HG03558 (cell line): ENCODE measurements around the gene ANKDD1B.
A peak's percentile ranks its signal among the peaks of the same experiment; 100 is the strongest.
"Not testable (repeated sequence)": the region's sequence is repeated elsewhere in the genome, so short reads cannot be mapped to it uniquely, and the experiment has no call there.

Source experiments
- ATAC-seq: cut with Tn5 transposase; IDR thresholded peaks from one replicate; pipeline ENCODE4 v1.9.1; 2021; ENCODE audit warnings: moderate number of reproducible peaks; ENCODE audit not compliant: unreplicated experiment; ENCODE audit errors: extremely low read depth

ANKDD1B gene

GRCh38 chr5:75690669-75691068 is 79.4 kb downstream of the ANKDD1B start:
- no peak for ATAC-seq

- no peak for ATAC-seq
These were observed 83.5 kb downstream of the ANKDD1B start for GRCh38 chr5:75694781-75695180.

- ATAC-seq: not testable (repeated sequence)
These were observed 84.5 kb downstream of the ANKDD1B start for GRCh38 chr5:75695472-75696351.

GRCh38 chr5:75701856-75702255 is 90.6 kb downstream of the ANKDD1B start:
- ATAC-seq: no peak

GRCh38 chr5:75706016-75706415 is 94.8 kb downstream of the ANKDD1B start:
- ATAC-seq: no peak

- no peak for ATAC-seq
These were observed 95.5 kb downstream of the ANKDD1B start for GRCh38 chr5:75706775-75707174.

- no peak for ATAC-seq
These were observed 96.8 kb downstream of the ANKDD1B start for GRCh38 chr5:75707911-75708509.

- ATAC-seq: no peak
These were observed 99.4 kb downstream of the ANKDD1B start for GRCh38 chr5:75710637-75711036.

GRCh38 chr5:75711151-75711550 is 99.9 kb downstream of the ANKDD1B start:
- ATAC-seq: no peak

- no peak for ATAC-seq
These were observed 100.8 kb downstream of the ANKDD1B start for GRCh38 chr5:75712091-75712490.

- ATAC-seq: no peak
These were observed 105.4 kb downstream of the ANKDD1B start for GRCh38 chr5:75716715-75717081.

GRCh38 chr5:75717082-75717922 is 106.0 kb downstream of the ANKDD1B start, which contains the start of gene POC5:
Gene POC5 (minus strand): TSS chr5:75717437. CDS start chr5:75712937, 4,500 bp downstream.
- peak; percentile 83 for ATAC-seq

GRCh38 chr5:75720882-75721281 is 109.6 kb downstream of the ANKDD1B start:
- ATAC-seq: no peak
